GM18517 (cell line): ENCODE results near the gene ANKRD26.

ENCODE experiments used
- ATAC-seq: cut with Tn5 transposase; IDR thresholded peaks from one replicate; pipeline ENCODE4 v1.9.1; 2021; ENCODE audit warnings: mild to moderate bottlenecking, moderate library complexity; ENCODE audit not compliant: unreplicated experiment

The ANKRD26 gene

GRCh38 chr10:27022048-27022447 lies 78.2 kb downstream of the ANKRD26 start:
- no peak for ATAC-seq

- no peak for ATAC-seq
These were observed 80.1 kb downstream of the ANKRD26 start for GRCh38 chr10:27020243-27020642.

GRCh38 chr10:27019827-27020226 lies 80.5 kb downstream of the ANKRD26 start:
- ATAC-seq: no peak

- no peak for ATAC-seq
These were observed 102.7 kb downstream of the ANKRD26 start for GRCh38 chr10:26997610-26998009.

DNA sequence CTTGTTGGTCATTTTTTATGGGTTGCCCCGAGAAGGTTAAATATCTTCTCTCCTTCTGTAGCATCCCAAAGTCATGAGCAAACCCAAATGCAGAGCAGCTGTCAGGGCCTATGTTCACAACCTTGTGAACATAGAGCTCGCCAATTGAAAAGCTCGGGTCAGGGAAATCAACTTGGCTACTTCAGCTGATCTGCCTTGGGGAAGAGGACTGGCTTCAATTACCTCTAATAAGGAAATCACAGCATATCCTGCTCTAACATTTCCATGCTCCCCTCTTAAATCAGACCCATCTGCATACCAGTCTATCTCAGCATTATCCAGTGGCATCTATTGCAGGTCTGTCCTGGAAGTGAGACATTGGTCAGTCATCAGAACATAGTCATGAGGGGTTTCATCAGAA lies 105.6 kb downstream of the ANKRD26 start:
- ATAC-seq: no peak

DNA sequence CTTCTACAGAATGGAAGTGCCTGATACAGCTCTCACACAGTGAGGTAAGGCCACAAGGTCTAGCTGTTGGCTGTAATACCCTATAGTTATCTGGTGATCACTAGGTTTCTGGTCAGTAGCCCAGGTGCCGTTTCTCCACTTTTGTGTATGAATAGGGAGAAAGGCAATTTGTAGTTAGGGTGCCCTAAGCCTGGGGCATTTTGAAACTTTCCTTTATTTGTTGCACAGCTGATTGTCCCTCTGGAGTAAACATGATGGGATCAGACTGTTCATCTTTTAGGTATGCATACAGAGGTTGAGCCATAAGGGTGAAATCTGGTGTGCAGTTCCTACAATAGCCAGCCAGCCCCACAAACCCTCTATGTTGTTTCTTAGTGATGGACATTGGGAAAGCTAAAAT lies 112.4 kb downstream of the ANKRD26 start:
- ATAC-seq: no peak

DNA sequence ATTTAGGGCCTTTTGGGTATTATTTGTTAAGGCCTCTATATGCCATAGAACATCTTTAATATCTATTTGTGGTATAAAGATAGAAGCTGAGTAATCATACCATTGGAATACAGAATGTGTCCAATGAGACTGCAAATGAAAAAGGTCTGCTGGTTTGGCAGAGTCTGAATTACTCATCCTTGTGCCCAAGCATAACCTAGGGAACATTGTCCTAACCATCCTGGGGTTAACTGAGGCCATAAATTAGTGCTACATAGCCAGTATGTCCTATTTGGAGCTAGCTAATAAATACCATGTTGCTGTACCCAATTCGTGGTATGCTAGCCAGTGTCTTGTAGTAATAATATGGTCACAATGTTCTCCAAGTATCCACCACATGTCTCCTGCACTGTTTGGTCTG lies 117.1 kb downstream of the ANKRD26 start:
- no peak for ATAC-seq

GRCh38 chr10:26982058-26982457 lies 118.2 kb downstream of the ANKRD26 start:
- no peak for ATAC-seq

GRCh38 chr10:26981232-26981824 lies 119.0 kb downstream of the ANKRD26 start:
- no peak for ATAC-seq

DNA sequence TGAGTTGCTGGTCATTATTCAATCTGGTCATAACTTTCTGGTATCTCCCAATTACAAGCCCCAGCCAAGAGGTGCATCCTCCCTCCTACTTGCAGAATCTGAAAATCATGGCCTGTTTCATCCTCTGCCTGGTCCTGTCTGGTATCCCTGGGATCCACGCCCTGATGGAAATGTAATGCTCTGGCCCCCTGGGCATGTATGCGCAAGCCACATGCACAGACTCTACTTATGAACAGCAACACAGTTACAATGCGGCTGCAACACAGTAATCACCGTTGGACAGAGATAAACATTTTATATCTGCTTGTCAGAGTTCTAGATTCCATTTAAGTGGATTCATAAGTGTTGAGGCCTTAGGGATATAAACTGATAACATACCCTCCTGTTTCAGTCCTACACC lies 121.8 kb downstream of the ANKRD26 start:
- ATAC-seq: no peak

GRCh38 chr10:26977635-26978034 lies 122.7 kb downstream of the ANKRD26 start:
- ATAC-seq: no peak

DNA sequence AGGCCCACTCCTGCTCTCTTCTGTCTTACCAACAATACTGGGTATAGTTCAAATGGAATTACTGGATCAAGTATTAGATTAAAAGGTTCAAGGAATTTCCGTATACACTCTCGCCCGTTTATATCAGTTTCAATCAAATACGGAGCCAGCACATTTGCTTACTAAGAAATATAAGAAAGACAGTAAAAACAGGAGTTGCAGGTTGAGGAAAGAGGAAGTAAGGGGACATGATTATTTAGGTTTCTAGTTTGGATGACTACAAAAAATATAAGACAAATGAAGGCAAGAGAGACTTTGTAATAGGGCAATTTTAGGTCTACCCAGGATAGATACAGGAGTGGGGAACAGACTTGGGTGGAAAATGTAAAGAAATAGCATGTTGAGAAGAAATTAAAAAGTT lies 129.6 kb downstream of the ANKRD26 start:
- no peak for ATAC-seq

DNA sequence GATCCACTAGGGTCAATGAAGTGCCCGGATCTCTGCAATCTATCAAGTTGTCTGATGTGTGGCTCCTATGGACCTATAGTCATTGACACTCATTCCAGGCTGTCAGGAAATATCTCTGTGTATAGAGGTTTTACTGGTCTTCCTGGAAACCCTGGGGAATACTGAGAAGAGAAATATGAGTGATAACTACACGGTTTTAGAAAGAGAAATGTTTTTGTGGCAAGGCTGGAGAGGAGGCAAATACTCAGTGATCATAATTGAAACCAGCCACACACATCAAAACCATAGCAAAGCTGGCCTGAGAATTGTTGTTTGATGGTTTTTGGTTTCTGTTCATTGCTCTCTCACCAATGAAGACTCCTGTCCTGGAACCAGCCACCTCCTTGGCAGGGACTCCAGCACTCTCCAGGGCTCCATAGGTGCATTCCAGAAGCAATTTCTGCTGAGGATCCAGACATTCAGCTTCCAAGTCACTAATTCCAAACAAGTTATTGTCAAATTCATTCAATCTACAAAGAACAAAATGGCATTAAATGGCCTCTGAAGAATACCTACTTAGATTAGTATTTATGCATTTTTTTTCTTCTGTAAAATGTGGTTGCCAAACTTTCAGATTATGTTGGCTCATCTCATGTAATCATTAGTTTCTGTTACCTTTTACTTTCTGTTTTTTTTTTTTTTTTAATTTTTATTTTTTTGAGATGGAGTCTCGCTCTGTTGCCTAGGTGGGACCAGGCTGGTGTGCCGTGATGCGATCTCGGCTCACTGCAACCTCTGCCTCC lies 131.0 kb downstream of the ANKRD26 start:
- peak; percentile 77 for ATAC-seq

DNA sequence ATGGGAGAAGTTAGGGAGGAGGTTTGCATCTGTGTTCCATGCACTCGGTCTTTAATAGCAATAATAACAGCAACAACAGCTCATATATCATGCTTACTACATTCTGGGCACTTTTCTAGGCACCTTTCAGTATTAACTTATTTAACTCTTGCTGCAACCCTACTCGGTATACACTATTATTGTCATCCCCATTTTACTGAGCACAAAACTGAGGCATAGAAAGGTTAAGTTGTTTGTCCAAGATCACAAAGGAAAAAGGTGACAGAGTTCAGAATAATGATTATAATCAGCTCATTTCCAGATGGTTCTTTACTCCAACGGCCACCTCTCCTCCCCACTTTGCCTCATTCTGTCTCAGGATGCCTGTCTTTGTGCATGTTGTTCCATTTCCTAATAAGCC lies 137.5 kb downstream of the ANKRD26 start:
- ATAC-seq: no peak

DNA sequence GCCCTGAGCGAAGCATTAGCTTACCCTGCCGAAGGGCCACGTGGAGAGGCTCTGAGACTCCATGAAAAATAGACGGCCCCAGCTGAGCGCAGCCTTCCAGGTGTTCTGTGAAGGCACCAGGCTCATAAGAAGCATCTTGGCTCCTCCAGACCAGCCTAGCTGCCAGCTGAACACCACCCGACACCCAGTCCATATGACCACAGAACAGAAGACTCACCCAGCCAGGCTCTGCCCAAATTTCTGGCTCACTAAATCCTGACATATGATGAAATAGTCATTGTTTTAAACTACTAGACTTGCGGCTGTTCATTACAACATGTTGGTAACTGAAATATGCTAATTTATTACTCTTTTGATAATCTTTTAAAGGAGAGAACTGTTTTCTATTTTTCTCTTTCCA lies 140.0 kb downstream of the ANKRD26 start:
- ATAC-seq: no peak

DNA sequence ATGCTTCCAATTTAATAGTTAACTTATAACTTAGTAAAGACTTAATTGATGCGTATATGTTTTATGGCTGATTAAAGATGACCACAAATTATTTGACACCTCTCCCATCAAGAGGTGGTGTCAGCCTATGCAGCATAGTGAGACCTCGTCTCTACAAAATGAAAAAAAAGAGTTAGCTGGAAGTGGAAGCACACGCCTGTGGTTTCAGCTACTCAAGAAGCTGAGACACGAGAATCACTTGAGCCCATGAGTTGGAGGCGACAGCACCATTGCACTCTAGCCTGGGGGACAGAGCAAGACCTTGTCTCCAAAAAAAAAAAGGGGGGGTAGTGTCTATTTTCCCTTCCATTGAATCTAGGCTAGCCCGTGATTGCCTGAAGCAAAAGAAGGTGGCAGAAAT lies 140.5 kb downstream of the ANKRD26 start:
- no peak for ATAC-seq
